Suprapubic skin (tissue), 4 donors: ENCODE results near the gene IQGAP3.

ENCODE experiments used
- POLR2A ChIP-seq, 2 donors: fragments of 450-650 bp; IDR thresholded peaks; one replicate each; pipeline ENCODE4 v1.6.1; 2017; ENCODE audit warnings: antibody characterized with exemption in 2 of 2, mild to moderate bottlenecking in 2 of 2, moderate library complexity in 2 of 2
- POLR2AphosphoS5 ChIP-seq, 3 donors: sonication (generic); formaldehyde crosslinking; IDR thresholded peaks; one replicate each; pipeline ENCODE4 v1.6.1; 2017; ENCODE audit warnings: antibody characterized with exemption in 3 of 3
- TF ChIP-seq, protein P1 (sequence below), 2 donors: fragments of 200-600 bp in 1 of 2; fragments of 450-650 bp in 1 of 2; sonication (generic) in 1 of 2; IDR thresholded peaks; one replicate each; pipeline ENCODE4 v1.5.1; 2016 to 2019; ENCODE audit warnings: antibody characterized with exemption in 2 of 2, mild to moderate bottlenecking in 1 of 2, moderate library complexity in 1 of 2

DNA sequence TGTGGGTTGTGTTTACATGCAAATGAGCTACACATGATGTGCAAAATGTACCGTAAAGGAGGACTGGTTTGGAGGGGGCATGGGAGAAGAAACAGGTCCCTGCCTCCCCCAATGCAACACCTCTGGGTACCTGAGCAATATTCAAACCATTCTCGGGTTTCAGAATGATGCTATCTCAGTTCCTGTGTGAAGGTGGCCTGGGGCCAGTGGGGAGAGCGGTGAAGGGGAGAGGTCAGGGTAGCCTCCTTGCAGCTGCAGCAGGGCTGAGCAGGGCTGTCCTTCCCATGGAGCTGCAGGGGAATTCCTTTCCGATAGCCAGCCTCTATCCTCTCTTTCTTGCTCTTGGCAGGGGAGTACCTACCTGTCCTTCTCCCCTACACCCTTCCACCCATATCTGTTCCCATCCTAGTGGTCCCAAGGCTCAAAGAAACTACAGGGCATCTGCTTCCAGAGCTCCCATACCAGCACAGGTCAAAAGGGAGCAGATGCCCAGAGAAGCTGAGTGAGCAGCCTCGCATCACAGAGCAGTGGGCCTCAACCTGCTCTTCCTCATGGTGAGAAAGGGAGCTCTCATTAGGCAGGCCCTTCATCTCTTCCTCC, 83.7 kb downstream of the IQGAP3 start:
- TF ChIP-seq, protein P1, sequence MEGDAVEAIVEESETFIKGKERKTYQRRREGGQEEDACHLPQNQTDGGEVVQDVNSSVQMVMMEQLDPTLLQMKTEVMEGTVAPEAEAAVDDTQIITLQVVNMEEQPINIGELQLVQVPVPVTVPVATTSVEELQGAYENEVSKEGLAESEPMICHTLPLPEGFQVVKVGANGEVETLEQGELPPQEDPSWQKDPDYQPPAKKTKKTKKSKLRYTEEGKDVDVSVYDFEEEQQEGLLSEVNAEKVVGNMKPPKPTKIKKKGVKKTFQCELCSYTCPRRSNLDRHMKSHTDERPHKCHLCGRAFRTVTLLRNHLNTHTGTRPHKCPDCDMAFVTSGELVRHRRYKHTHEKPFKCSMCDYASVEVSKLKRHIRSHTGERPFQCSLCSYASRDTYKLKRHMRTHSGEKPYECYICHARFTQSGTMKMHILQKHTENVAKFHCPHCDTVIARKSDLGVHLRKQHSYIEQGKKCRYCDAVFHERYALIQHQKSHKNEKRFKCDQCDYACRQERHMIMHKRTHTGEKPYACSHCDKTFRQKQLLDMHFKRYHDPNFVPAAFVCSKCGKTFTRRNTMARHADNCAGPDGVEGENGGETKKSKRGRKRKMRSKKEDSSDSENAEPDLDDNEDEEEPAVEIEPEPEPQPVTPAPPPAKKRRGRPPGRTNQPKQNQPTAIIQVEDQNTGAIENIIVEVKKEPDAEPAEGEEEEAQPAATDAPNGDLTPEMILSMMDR (IDR thresholded peaks at IDR 0.05), result no peak
- no peak for TF ChIP-seq POLR2AphosphoS5 (IDR thresholded peaks at IDR 0.05)
- no peak for TF ChIP-seq POLR2A (IDR thresholded peaks at IDR 0.05)
